Measurements from ENCODE around the gene RUBCN.
"Not testable (repeated sequence)": the region's sequence is repeated elsewhere in the genome, so short reads cannot be mapped to it uniquely, and the experiment has no call there.

GRCh38 chr3:197659144-197659543, 77.6 kb downstream of the RUBCN start:
- TF ChIP-seq L3MBTL2 (conservative IDR thresholded peaks at IDR 0.05); FOXK2 (IDR thresholded peaks at IDR 0.05); FOXM1 (IDR thresholded peaks at IDR 0.05; ENCODE audit: borderline replicate concordance); FOXA1 (IDR thresholded peaks at IDR 0.05); NFRKB (IDR thresholded peaks at IDR 0.05); ARNT (IDR thresholded peaks at IDR 0.05); TARDBP (IDR thresholded peaks at IDR 0.05); SP1 (IDR thresholded peaks at IDR 0.05); SUZ12 (IDR thresholded peaks at IDR 0.05); ZNF384 (IDR thresholded peaks at IDR 0.05): not testable (repeated sequence)
- TF ChIP-seq, protein P1, sequence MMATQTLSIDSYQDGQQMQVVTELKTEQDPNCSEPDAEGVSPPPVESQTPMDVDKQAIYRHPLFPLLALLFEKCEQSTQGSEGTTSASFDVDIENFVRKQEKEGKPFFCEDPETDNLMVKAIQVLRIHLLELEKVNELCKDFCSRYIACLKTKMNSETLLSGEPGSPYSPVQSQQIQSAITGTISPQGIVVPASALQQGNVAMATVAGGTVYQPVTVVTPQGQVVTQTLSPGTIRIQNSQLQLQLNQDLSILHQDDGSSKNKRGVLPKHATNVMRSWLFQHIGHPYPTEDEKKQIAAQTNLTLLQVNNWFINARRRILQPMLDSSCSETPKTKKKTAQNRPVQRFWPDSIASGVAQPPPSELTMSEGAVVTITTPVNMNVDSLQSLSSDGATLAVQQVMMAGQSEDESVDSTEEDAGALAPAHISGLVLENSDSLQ (IDR thresholded peaks at IDR 0.05) = not testable (repeated sequence)
